NCI-H2227 (cell line): ENCODE measurements around the gene CHRND.

Experiments
- DNase-seq: peaks from one replicate; lab custom pipeline; 2025; ENCODE audit not compliant: unreplicated experiment; lab: John Stamatoyannopoulos, UW

CHRND gene

GRCh38 chr2:232487385-232488096, 38.4 kb upstream of the CHRND start, which contains the start of gene ECEL1:
Gene ECEL1 (minus strand): TSS chr2:232487834. CDS start chr2:232486653, 1,181 bp downstream.
- DNase-seq = peak; percentile 54

GRCh38 chr2:232488097-232488711, 37.8 kb upstream of the CHRND start:
- DNase-seq = no peak

GRCh38 chr2:232488721-232489300, 37.1 kb upstream of the CHRND start:
- DNase-seq = no peak

GRCh38 chr2:232489516-232490220, 36.3 kb upstream of the CHRND start:
- no peak for DNase-seq

- DNase-seq = no peak
Measured at GRCh38 chr2:232490221-232491138, 35.5 kb upstream of the CHRND start.

GRCh38 chr2:232491139-232491780, 34.7 kb upstream of the CHRND start:
- DNase-seq = no peak

GRCh38 chr2:232492236-232492848, 33.6 kb upstream of the CHRND start:
- DNase-seq = no peak

- DNase-seq = no peak
Measured at GRCh38 chr2:232492963-232493700, 32.8 kb upstream of the CHRND start.

GRCh38 chr2:232493701-232494474, 32.1 kb upstream of the CHRND start:
- DNase-seq = no peak

- DNase-seq = no peak
Measured at GRCh38 chr2:232494542-232494941, 31.4 kb upstream of the CHRND start.

GRCh38 chr2:232495292-232495691, 30.7 kb upstream of the CHRND start:
- no peak for DNase-seq

- peak; percentile 37 for DNase-seq
Measured at GRCh38 chr2:232496501-232497270, 29.3 kb upstream of the CHRND start.

- DNase-seq = peak; percentile 24
Measured at GRCh38 chr2:232497348-232497747, 28.6 kb upstream of the CHRND start.

- DNase-seq = no peak
Measured at GRCh38 chr2:232498452-232498851, 27.5 kb upstream of the CHRND start.

GRCh38 chr2:232501331-232501771, 24.6 kb upstream of the CHRND start:
- DNase-seq = no peak

GRCh38 chr2:232501794-232502390, 24.1 kb upstream of the CHRND start:
- DNase-seq = peak; percentile 42

GRCh38 chr2:232502511-232502910, 23.4 kb upstream of the CHRND start:
- DNase-seq = peak; percentile 51
